ENCODE measurements around the gene NACAD.

NACAD gene

GRCh38 chr7:45106820-45107219 lies 18.1 kb upstream of the NACAD start:
- H3K9ac ChIP-seq, result no peak overlapping the region
- no peak overlapping the region for H3K4me3 ChIP-seq (ENCODE audit: low read depth, low read length)
- H3K4me1 ChIP-seq, result peaks cover 3% of the 10 kb centered on the region
- no peak overlapping the region for H3K27ac ChIP-seq
- H3K36me3 ChIP-seq (ENCODE audit: control insufficient read depth, insufficient read depth, low read length), result no peaks in the 10 kb centered on the region
- no peak overlapping the region for H3K4me2 ChIP-seq (ENCODE audit: low read length)
- H3K79me2 ChIP-seq, result peaks cover 22% of the 10 kb centered on the region
- no peak overlapping the region for H2AFZ ChIP-seq
- no peaks in the 10 kb centered on the region for H3K27me3 ChIP-seq (ENCODE audit: control insufficient read depth, insufficient read depth, low read length)
- TF ChIP-seq, protein P1, sequence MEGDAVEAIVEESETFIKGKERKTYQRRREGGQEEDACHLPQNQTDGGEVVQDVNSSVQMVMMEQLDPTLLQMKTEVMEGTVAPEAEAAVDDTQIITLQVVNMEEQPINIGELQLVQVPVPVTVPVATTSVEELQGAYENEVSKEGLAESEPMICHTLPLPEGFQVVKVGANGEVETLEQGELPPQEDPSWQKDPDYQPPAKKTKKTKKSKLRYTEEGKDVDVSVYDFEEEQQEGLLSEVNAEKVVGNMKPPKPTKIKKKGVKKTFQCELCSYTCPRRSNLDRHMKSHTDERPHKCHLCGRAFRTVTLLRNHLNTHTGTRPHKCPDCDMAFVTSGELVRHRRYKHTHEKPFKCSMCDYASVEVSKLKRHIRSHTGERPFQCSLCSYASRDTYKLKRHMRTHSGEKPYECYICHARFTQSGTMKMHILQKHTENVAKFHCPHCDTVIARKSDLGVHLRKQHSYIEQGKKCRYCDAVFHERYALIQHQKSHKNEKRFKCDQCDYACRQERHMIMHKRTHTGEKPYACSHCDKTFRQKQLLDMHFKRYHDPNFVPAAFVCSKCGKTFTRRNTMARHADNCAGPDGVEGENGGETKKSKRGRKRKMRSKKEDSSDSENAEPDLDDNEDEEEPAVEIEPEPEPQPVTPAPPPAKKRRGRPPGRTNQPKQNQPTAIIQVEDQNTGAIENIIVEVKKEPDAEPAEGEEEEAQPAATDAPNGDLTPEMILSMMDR (IDR thresholded peaks at IDR 0.05), result no peak
- no peaks in the 10 kb centered on the region for H3K9me3 ChIP-seq (ENCODE audit: control insufficient read depth, low read length)

DNA sequence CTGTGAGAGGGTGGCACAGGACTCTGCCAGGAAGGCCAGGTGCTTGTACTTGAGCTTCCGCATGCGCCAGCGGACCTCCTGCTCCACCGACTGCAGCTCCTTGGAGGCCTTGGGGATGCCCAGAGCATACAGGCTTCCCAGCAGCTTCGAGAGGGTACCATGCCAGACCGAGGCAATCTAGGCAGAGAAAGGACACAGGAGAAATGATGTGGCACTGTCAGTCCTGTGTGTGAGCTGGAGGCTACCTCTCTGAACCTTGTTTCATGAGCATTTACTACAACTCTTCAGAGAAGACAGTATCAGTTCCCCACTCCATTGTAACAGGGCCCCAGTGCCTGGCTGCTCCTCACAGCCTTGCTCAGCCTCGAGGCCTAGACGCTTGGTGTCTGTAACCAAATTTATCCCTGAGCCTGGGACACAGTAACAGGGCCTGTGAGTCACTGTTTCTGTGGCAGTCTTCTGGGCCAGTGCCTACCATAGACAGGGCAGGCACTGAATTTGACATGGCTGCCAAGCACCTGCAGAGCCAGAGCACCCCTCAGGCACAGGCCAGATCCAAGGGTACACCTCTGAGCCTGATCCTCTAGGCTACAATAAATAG lies 16.9 kb upstream of the NACAD start:
- Histone ChIP-seq H3K4me3 (ENCODE audit: low read depth, low read length) (no peak overlapping the region), H3K4me2 (ENCODE audit: low read length) (no peak overlapping the region), H3K27me3 (ENCODE audit: control insufficient read depth, insufficient read depth, low read length) (no peaks in the 10 kb centered on the region), H3K36me3 (ENCODE audit: control insufficient read depth, insufficient read depth, low read length) (no peaks in the 10 kb centered on the region), H3K4me1 (peaks cover 2% of the 10 kb centered on the region), H2AFZ (no peak overlapping the region), H3K9me3 (ENCODE audit: control insufficient read depth, low read length) (no peaks in the 10 kb centered on the region), H3K27ac (no peak overlapping the region), H3K9ac (no peak overlapping the region), H3K79me2 (peaks cover 18% of the 10 kb centered on the region)
- TF ChIP-seq, protein P1 (IDR thresholded peaks at IDR 0.05), result no peak

GRCh38 chr7:45104844-45105587 lies 16.2 kb upstream of the NACAD start:
- Histone ChIP-seq H2AFZ (no peak overlapping the region), H3K27ac (no peak overlapping the region), H3K9ac (no peak overlapping the region), H3K4me3 (ENCODE audit: low read depth, low read length) (no peak overlapping the region), H3K36me3 (ENCODE audit: control insufficient read depth, insufficient read depth, low read length) (no peaks in the 10 kb centered on the region), H3K4me1 (no peaks in the 10 kb centered on the region), H3K9me3 (ENCODE audit: control insufficient read depth, low read length) (no peaks in the 10 kb centered on the region), H3K27me3 (ENCODE audit: control insufficient read depth, insufficient read depth, low read length) (no peaks in the 10 kb centered on the region), H3K79me2 (peaks cover 18% of the 10 kb centered on the region), H3K4me2 (ENCODE audit: low read length) (no peak overlapping the region)
- TF ChIP-seq, protein P1 (IDR thresholded peaks at IDR 0.05), result no peak

- Histone ChIP-seq H3K9me3 (ENCODE audit: control insufficient read depth, low read length) (no peaks in the 10 kb centered on the region), H3K36me3 (ENCODE audit: control insufficient read depth, insufficient read depth, low read length) (no peaks in the 10 kb centered on the region), H3K27ac (no peak overlapping the region), H3K9ac (no peak overlapping the region), H3K4me3 (ENCODE audit: low read depth, low read length) (no peak overlapping the region), H3K27me3 (ENCODE audit: control insufficient read depth, insufficient read depth, low read length) (no peaks in the 10 kb centered on the region), H3K4me1 (no peaks in the 10 kb centered on the region), H3K79me2 (peaks cover 18% of the 10 kb centered on the region), H3K4me2 (ENCODE audit: low read length) (no peak overlapping the region), H2AFZ (no peak overlapping the region)
- TF ChIP-seq, protein P1 (IDR thresholded peaks at IDR 0.05), result no peak
Measured at GRCh38 chr7:45103958-45104843, 15.4 kb upstream of the NACAD start.

Measured in parathyroid adenoma (tissue), 2 donors.